ENCODE data around the gene CPEB3.

GRCh38 chr10:92094960-92095359 lies 195.9 kb downstream of the CPEB3 start:
- TF ChIP-seq REST (IDR thresholded peaks at IDR 0.05) (no peak), MYC (IDR thresholded peaks at IDR 0.05; ENCODE audit: borderline replicate concordance, low read length) (no peak), POLR2A (IDR thresholded peaks at IDR 0.05; ENCODE audit: low read length) (no peak), ZFP36 (IDR thresholded peaks at IDR 0.05; ENCODE audit: borderline replicate concordance, partially characterized antibody) (no peak), JUNB (IDR thresholded peaks at IDR 0.05) (no peak), ESRRA (IDR thresholded peaks at IDR 0.05; ENCODE audit: borderline replicate concordance, low read length) (no peak), RCOR1 (IDR thresholded peaks at IDR 0.05; ENCODE audit: low read depth, low read length) (no peak), CEBPB (IDR thresholded peaks at IDR 0.05) (no peak), CHD2 (IDR thresholded peaks at IDR 0.05; ENCODE audit: low read length, partially characterized antibody) (no peak), BCL3 (IDR thresholded peaks at IDR 0.05) (no peak), RFX5 (IDR thresholded peaks at IDR 0.05) (no peak), EP300 (IDR thresholded peaks at IDR 0.05) (no peak), ELK1 (IDR thresholded peaks at IDR 0.05; ENCODE audit: low read depth, low read length) (no peak)
- TF ChIP-seq, protein P1, sequence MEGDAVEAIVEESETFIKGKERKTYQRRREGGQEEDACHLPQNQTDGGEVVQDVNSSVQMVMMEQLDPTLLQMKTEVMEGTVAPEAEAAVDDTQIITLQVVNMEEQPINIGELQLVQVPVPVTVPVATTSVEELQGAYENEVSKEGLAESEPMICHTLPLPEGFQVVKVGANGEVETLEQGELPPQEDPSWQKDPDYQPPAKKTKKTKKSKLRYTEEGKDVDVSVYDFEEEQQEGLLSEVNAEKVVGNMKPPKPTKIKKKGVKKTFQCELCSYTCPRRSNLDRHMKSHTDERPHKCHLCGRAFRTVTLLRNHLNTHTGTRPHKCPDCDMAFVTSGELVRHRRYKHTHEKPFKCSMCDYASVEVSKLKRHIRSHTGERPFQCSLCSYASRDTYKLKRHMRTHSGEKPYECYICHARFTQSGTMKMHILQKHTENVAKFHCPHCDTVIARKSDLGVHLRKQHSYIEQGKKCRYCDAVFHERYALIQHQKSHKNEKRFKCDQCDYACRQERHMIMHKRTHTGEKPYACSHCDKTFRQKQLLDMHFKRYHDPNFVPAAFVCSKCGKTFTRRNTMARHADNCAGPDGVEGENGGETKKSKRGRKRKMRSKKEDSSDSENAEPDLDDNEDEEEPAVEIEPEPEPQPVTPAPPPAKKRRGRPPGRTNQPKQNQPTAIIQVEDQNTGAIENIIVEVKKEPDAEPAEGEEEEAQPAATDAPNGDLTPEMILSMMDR (IDR thresholded peaks at IDR 0.05), result no peak
